HFF-Myc (cell line): ENCODE data around the gene RGS12.

ENCODE experiments used
- DNase-seq: peaks from one replicate; pipeline ENCODE4 v3.0.0-alpha.2; 2011; ENCODE audit warnings: low read depth; ENCODE audit errors: extremely low read depth
- H3K4me3 ChIP-seq: replicated peaks from 2 replicates; pipeline ENCODE4 v1.5.1; 2011; ENCODE audit warnings: low read depth, mild to moderate bottlenecking, control low read depth, low read length
- CTCF ChIP-seq: IDR thresholded peaks from 2 replicates; pipeline ENCODE4 v1.5.1; 2012; ENCODE audit warnings: mild to moderate bottlenecking, low read depth, low read length, control low read depth; ENCODE audit errors: missing control alignments

The RGS12 gene

GRCh38 chr4:3335385-3335784, 42.6 kb downstream of the RGS12 start:
- TF ChIP-seq CTCF: no peak
- no peak for DNase-seq
- no peak overlapping the region for H3K4me3 ChIP-seq

- no peak for DNase-seq
- no peak overlapping the region for H3K4me3 ChIP-seq
- no peak for TF ChIP-seq CTCF
Observed at GRCh38 chr4:3335982-3336381, 43.2 kb downstream of the RGS12 start.

GRCh38 chr4:3336382-3337356, 43.8 kb downstream of the RGS12 start:
- no peak for TF ChIP-seq CTCF
- H3K4me3 ChIP-seq: no peak overlapping the region
- DNase-seq: no peak

GRCh38 chr4:3337357-3337732, 44.5 kb downstream of the RGS12 start:
- no peak overlapping the region for H3K4me3 ChIP-seq
- no peak for TF ChIP-seq CTCF
- DNase-seq: no peak

- no peak for TF ChIP-seq CTCF
- H3K4me3 ChIP-seq: no peak overlapping the region
- no peak for DNase-seq
Observed at GRCh38 chr4:3337811-3338210, 45.0 kb downstream of the RGS12 start.

GRCh38 chr4:3338321-3338838, 45.6 kb downstream of the RGS12 start:
- TF ChIP-seq CTCF: no peak
- no peak for DNase-seq
- H3K4me3 ChIP-seq: no peak overlapping the region
